Measurements from ENCODE around the gene STK33.

STK33 gene

DNA sequence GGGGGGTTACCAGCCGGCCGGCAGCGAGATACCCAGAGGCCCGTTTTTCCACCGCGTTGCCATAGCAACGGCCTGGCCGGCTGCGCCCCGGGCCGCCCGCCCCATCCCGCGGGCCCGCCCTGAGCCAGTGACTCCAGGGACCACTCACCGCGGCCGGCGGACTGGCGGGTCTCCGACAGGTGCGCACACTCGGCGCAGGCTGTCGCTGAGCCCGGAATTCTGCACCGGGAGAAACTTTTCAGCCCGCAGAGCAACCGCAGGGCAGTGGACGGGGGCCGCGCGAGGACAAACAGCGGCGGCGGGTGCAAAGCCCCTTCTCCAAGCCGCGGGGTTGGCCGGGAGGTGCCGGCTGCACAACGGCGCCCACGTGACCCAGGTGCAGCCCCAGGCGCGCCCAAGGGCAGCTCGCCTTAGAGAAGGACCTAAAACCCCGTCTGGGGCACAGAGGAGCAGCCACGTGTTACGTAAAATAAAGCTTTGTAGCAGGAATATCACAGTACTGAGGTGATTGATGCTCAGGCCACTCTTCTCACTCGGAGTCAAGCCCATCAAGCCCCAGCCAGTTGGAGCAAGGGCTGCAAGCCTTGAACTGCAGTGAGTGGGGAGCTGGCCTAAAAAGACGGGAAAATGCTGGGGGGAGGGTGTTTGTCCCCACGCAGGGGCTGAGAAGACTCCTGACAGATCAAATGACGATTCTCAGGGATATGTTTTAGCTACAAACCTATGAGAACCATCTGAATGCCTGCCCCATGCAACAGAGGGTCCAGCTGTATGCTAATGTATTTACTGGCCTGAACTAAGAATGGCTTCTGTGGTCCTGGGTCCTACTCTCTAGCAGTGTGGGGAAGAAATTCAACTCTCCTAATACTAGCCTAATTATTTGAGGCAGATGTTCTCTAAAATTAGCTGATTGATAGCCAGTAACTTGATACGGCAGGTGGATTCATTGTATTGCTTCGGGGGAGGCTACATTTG, at the start of gene STK33:
Gene STK33 (minus strand): TSS at position 294 of the 975 bp plus-strand sequence. CDS start 119,323 bp downstream, outside the sequence.
- Histone ChIP-seq H3K36me3 (ENCODE audit: insufficient read depth, low read length) (no peaks in the 10 kb centered on the region), H3K27ac (ENCODE audit: low read length) (no peak within 1 kb of the TSS), H4K20me1 (ENCODE audit: insufficient read depth, low read length) (no peaks in the 10 kb centered on the region), H3K27me3 (ENCODE audit: insufficient read depth, low read length, poor library complexity) (peaks cover 24% of the 10 kb centered on the region), H3K4me1 (ENCODE audit: insufficient read depth, low read length) (no peaks in the 10 kb centered on the region), H2AFZ (ENCODE audit: low read depth, low read length) (no peak within 1 kb of the TSS), H3K79me2 (ENCODE audit: insufficient read depth, low read length) (no peaks in the 10 kb centered on the region), H3K4me2 (ENCODE audit: insufficient read depth, low read length) (no peak within 1 kb of the TSS), H3K9ac (ENCODE audit: low read depth, low read length) (no peak within 1 kb of the TSS), H3K9me3 (ENCODE audit: insufficient read depth, low read length, severe bottlenecking) (no peaks in the 10 kb centered on the region), H3K4me3 (ENCODE audit: low read depth in 1 of 2, low read length in 2 of 2) (no peak within 1 kb of the TSS)
- TF ChIP-seq, protein P1, sequence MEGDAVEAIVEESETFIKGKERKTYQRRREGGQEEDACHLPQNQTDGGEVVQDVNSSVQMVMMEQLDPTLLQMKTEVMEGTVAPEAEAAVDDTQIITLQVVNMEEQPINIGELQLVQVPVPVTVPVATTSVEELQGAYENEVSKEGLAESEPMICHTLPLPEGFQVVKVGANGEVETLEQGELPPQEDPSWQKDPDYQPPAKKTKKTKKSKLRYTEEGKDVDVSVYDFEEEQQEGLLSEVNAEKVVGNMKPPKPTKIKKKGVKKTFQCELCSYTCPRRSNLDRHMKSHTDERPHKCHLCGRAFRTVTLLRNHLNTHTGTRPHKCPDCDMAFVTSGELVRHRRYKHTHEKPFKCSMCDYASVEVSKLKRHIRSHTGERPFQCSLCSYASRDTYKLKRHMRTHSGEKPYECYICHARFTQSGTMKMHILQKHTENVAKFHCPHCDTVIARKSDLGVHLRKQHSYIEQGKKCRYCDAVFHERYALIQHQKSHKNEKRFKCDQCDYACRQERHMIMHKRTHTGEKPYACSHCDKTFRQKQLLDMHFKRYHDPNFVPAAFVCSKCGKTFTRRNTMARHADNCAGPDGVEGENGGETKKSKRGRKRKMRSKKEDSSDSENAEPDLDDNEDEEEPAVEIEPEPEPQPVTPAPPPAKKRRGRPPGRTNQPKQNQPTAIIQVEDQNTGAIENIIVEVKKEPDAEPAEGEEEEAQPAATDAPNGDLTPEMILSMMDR (IDR thresholded peaks at IDR 0.05; ENCODE audit: borderline replicate concordance, extremely low read depth, low read length, poor library complexity, severe bottlenecking): no peak
- TF ChIP-seq EZH2 (IDR thresholded peaks at IDR 0.05; ENCODE audit: borderline replicate concordance, low read depth, low read length, severe bottlenecking): no peak
- no peak for ATAC-seq (ENCODE audit: insufficient read depth, low read depth)
- no peak for DNase-seq

DNA sequence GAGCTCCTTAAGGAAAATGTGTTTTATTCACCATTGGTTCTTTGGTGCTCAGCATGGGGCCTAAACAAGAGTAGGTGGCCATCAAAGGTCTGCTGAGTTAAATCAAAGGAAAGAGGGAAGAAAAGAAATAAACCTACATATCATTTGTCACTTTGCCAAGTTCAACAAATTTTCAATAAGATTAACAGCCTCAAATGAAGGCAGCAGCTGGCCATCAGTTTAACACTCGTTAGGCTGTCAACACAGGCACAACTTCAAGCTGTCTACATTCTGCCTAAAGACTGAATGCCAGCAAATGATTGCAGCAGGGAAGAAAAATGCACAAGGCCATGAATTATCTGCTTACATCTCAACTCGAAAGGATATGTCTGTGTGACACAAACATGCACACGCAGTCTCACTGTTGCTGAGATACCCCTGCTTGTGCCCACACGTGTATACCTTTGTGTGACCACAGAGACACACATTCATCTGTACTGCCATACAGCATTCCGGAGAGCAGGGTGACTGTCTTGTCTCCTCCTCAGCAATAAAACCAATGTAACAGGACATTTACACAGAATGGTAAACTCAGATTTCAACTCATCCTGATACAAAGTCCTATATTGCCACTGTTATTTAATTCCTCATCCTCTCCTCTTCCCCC, 48.3 kb upstream of the STK33 start:
- ATAC-seq (ENCODE audit: insufficient read depth, low read depth) (no peak), DNase-seq (no peak)
- Histone ChIP-seq H2AFZ (ENCODE audit: low read depth, low read length) (no peak overlapping the region), H4K20me1 (ENCODE audit: insufficient read depth, low read length) (no peaks in the 10 kb centered on the region), H3K27ac (ENCODE audit: low read length) (no peak overlapping the region), H3K27me3 (ENCODE audit: insufficient read depth, low read length, poor library complexity) (no peaks in the 10 kb centered on the region), H3K9ac (ENCODE audit: low read depth, low read length) (no peak overlapping the region), H3K36me3 (ENCODE audit: insufficient read depth, low read length) (peaks cover 77% of the 10 kb centered on the region), H3K9me3 (ENCODE audit: insufficient read depth, low read length, severe bottlenecking) (no peaks in the 10 kb centered on the region), H3K4me3 (ENCODE audit: low read depth in 1 of 2, low read length in 2 of 2) (no peak overlapping the region), H3K79me2 (ENCODE audit: insufficient read depth, low read length) (no peaks in the 10 kb centered on the region), H3K4me1 (ENCODE audit: insufficient read depth, low read length) (no peaks in the 10 kb centered on the region), H3K4me2 (ENCODE audit: insufficient read depth, low read length) (no peak overlapping the region)
- TF ChIP-seq, protein P1 (IDR thresholded peaks at IDR 0.05; ENCODE audit: borderline replicate concordance, extremely low read depth, low read length, poor library complexity, severe bottlenecking): no peak
- no peak for TF ChIP-seq EZH2 (IDR thresholded peaks at IDR 0.05; ENCODE audit: borderline replicate concordance, low read depth, low read length, severe bottlenecking)

- Histone ChIP-seq H3K9ac (ENCODE audit: low read depth, low read length) (no peak overlapping the region), H3K4me1 (ENCODE audit: insufficient read depth, low read length) (no peaks in the 10 kb centered on the region), H4K20me1 (ENCODE audit: insufficient read depth, low read length) (no peaks in the 10 kb centered on the region), H3K36me3 (ENCODE audit: insufficient read depth, low read length) (peaks cover 78% of the 10 kb centered on the region), H3K27ac (ENCODE audit: low read length) (no peak overlapping the region), H3K27me3 (ENCODE audit: insufficient read depth, low read length, poor library complexity) (no peaks in the 10 kb centered on the region), H3K4me3 (ENCODE audit: low read depth in 1 of 2, low read length in 2 of 2) (no peak overlapping the region), H3K79me2 (ENCODE audit: insufficient read depth, low read length) (no peaks in the 10 kb centered on the region), H2AFZ (ENCODE audit: low read depth, low read length) (no peak overlapping the region), H3K9me3 (ENCODE audit: insufficient read depth, low read length, severe bottlenecking) (no peaks in the 10 kb centered on the region), H3K4me2 (ENCODE audit: insufficient read depth, low read length) (no peak overlapping the region)
- ATAC-seq (ENCODE audit: insufficient read depth, low read depth): no peak
- no peak for DNase-seq
- TF ChIP-seq, protein P1 (IDR thresholded peaks at IDR 0.05; ENCODE audit: borderline replicate concordance, extremely low read depth, low read length, poor library complexity, severe bottlenecking): no peak
- no peak for TF ChIP-seq EZH2 (IDR thresholded peaks at IDR 0.05; ENCODE audit: borderline replicate concordance, low read depth, low read length, severe bottlenecking)
Observed at GRCh38 chr11:8641332-8641731, 47.3 kb upstream of the STK33 start.
